HEK293 (cell line): Measurements from ENCODE around the gene GPR3.

ENCODE experiments used
- BCL11B ChIP-seq: fragments of 450-650 bp; formaldehyde crosslinking; IDR thresholded peaks from 2 replicates; pipeline ENCODE4 v1.5.1; 2016; ENCODE audit warnings: low read depth, missing biosample characterization, missing genetic modification characterization
- EGR2 ChIP-seq: fragments of 450-650 bp; formaldehyde crosslinking; IDR thresholded peaks from 2 replicates; pipeline ENCODE4 v1.5.1; 2016; ENCODE audit warnings: low read depth, missing biosample characterization, missing genetic modification characterization
- HOXA7 ChIP-seq: sonication (generic); formaldehyde crosslinking; IDR thresholded peaks from 2 replicates; pipeline ENCODE4 v1.8.1; 2022; ENCODE audit warnings: missing genetic modification reagents, borderline replicate concordance
- SALL2 ChIP-seq: fragments of 450-650 bp; formaldehyde crosslinking; IDR thresholded peaks from 2 replicates; pipeline ENCODE4 v1.5.0; 2017; ENCODE audit warnings: missing biosample characterization, mild to moderate bottlenecking, missing genetic modification characterization, borderline replicate concordance
- SCRT2 ChIP-seq: fragments of 450-650 bp; formaldehyde crosslinking; IDR thresholded peaks from 2 replicates; pipeline ENCODE4 v1.5.1; 2016; ENCODE audit warnings: missing biosample characterization, missing genetic modification characterization
- ZIC2 ChIP-seq: fragments of 450-650 bp; formaldehyde crosslinking; IDR thresholded peaks from 2 replicates; pipeline ENCODE4 v1.5.1; 2016; ENCODE audit warnings: missing biosample characterization, missing genetic modification characterization
- ZNF138 ChIP-seq: fragments of 450-650 bp; formaldehyde crosslinking; IDR thresholded peaks from 2 replicates; pipeline ENCODE4 v1.5.1; 2016; ENCODE audit warnings: missing biosample characterization, missing genetic modification characterization, borderline replicate concordance
- TF ChIP-seq, protein P1 (sequence below): fragments of 450-650 bp; formaldehyde crosslinking; IDR thresholded peaks from 2 replicates; pipeline ENCODE4 v1.5.1; 2016; ENCODE audit warnings: missing biosample characterization, missing genetic modification characterization
- TF ChIP-seq, protein P2 (sequence below): fragments of 450-650 bp; formaldehyde crosslinking; IDR thresholded peaks from 2 replicates; pipeline ENCODE4 v1.5.1; 2016; ENCODE audit warnings: missing biosample characterization, missing genetic modification characterization
- TF ChIP-seq, protein P3 (sequence below): fragments of 450-650 bp; formaldehyde crosslinking; conservative IDR thresholded peaks from 2 replicates; pipeline ENCODE4 v1.5.1; 2016; ENCODE audit warnings: low read depth, missing biosample characterization, missing genetic modification characterization
- TF ChIP-seq, protein P4 (sequence below): fragments of 450-650 bp; formaldehyde crosslinking; IDR thresholded peaks from 2 replicates; pipeline ENCODE4 v1.5.1; 2016; ENCODE audit warnings: missing biosample characterization, missing genetic modification characterization, low read depth

DNA sequence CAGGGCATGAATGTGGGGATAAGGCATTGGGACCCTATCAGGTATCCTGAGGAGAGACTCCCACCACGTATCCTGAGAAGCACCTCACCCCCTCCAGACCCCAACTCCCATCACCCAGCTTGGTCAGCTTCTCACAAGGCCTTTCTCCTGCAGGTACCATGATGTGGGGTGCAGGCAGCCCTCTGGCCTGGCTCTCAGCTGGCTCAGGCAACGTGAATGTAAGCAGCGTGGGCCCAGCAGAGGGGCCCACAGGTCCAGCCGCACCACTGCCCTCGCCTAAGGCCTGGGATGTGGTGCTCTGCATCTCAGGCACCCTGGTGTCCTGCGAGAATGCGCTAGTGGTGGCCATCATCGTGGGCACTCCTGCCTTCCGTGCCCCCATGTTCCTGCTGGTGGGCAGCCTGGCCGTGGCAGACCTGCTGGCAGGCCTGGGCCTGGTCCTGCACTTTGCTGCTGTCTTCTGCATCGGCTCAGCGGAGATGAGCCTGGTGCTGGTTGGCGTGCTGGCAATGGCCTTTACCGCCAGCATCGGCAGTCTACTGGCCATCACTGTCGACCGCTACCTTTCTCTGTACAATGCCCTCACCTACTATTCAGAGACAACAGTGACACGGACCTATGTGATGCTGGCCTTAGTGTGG lies 1.3 kb downstream of the GPR3 start:
- TF ChIP-seq BCL11B (tag by site-specific recombination) (no peak), ZIC2 (tag by site-specific recombination) (no peak), EGR2 (no peak), SALL2 (tag by site-specific recombination) (no peak), HOXA7 (CRISPR knock-in tag) (no peak), SCRT2 (tag by site-specific recombination) (no peak), ZNF138 (tag by site-specific recombination) (no peak)
- TF ChIP-seq, protein P1, sequence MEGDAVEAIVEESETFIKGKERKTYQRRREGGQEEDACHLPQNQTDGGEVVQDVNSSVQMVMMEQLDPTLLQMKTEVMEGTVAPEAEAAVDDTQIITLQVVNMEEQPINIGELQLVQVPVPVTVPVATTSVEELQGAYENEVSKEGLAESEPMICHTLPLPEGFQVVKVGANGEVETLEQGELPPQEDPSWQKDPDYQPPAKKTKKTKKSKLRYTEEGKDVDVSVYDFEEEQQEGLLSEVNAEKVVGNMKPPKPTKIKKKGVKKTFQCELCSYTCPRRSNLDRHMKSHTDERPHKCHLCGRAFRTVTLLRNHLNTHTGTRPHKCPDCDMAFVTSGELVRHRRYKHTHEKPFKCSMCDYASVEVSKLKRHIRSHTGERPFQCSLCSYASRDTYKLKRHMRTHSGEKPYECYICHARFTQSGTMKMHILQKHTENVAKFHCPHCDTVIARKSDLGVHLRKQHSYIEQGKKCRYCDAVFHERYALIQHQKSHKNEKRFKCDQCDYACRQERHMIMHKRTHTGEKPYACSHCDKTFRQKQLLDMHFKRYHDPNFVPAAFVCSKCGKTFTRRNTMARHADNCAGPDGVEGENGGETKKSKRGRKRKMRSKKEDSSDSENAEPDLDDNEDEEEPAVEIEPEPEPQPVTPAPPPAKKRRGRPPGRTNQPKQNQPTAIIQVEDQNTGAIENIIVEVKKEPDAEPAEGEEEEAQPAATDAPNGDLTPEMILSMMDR (tag by site-specific recombination): no peak
- TF ChIP-seq, protein P2, sequence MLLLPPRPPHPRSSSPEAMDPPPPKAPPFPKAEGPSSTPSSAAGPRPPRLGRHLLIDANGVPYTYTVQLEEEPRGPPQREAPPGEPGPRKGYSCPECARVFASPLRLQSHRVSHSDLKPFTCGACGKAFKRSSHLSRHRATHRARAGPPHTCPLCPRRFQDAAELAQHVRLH (tag by site-specific recombination): no peak
- TF ChIP-seq, protein P3, sequence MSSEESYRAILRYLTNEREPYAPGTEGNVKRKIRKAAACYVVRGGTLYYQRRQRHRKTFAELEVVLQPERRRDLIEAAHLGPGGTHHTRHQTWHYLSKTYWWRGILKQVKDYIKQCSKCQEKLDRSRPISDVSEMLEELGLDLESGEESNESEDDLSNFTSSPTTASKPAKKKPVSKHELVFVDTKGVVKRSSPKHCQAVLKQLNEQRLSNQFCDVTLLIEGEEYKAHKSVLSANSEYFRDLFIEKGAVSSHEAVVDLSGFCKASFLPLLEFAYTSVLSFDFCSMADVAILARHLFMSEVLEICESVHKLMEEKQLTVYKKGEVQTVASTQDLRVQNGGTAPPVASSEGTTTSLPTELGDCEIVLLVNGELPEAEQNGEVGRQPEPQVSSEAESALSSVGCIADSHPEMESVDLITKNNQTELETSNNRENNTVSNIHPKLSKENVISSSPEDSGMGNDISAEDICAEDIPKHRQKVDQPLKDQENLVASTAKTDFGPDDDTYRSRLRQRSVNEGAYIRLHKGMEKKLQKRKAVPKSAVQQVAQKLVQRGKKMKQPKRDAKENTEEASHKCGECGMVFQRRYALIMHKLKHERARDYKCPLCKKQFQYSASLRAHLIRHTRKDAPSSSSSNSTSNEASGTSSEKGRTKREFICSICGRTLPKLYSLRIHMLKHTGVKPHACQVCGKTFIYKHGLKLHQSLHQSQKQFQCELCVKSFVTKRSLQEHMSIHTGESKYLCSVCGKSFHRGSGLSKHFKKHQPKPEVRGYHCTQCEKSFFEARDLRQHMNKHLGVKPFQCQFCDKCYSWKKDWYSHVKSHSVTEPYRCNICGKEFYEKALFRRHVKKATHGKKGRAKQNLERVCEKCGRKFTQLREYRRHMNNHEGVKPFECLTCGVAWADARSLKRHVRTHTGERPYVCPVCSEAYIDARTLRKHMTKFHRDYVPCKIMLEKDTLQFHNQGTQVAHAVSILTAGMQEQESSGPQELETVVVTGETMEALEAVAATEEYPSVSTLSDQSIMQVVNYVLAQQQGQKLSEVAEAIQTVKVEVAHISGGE (tag by site-specific recombination): no peak
- TF ChIP-seq, protein P4, sequence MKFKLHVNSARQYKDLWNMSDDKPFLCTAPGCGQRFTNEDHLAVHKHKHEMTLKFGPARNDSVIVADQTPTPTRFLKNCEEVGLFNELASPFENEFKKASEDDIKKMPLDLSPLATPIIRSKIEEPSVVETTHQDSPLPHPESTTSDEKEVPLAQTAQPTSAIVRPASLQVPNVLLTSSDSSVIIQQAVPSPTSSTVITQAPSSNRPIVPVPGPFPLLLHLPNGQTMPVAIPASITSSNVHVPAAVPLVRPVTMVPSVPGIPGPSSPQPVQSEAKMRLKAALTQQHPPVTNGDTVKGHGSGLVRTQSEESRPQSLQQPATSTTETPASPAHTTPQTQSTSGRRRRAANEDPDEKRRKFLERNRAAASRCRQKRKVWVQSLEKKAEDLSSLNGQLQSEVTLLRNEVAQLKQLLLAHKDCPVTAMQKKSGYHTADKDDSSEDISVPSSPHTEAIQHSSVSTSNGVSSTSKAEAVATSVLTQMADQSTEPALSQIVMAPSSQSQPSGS (tag by site-specific recombination): no peak
